HFF-Myc (cell line): Measurements from ENCODE around the gene OR52N1.
A peak's percentile ranks its signal among the peaks of the same experiment; 100 is the strongest.

ENCODE experiments used
- DNase-seq: peaks from one replicate; pipeline ENCODE4 v3.0.0-alpha.2; 2011; ENCODE audit warnings: low read depth; ENCODE audit errors: extremely low read depth
- H3K4me3 ChIP-seq: replicated peaks from 2 replicates; pipeline ENCODE4 v1.5.1; 2011; ENCODE audit warnings: low read depth, mild to moderate bottlenecking, control low read depth, low read length
- TF ChIP-seq, protein P1 (sequence below): IDR thresholded peaks from 2 replicates; pipeline ENCODE4 v1.5.1; 2012; ENCODE audit warnings: mild to moderate bottlenecking, low read depth, low read length, control low read depth; ENCODE audit errors: missing control alignments

Gene OR52N1

GRCh38 chr11:5809905-5810795 lies 19.1 kb upstream of the OR52N1 start:
- no peak for DNase-seq
- H3K4me3 ChIP-seq, result no peak overlapping the region
- TF ChIP-seq, protein P1, sequence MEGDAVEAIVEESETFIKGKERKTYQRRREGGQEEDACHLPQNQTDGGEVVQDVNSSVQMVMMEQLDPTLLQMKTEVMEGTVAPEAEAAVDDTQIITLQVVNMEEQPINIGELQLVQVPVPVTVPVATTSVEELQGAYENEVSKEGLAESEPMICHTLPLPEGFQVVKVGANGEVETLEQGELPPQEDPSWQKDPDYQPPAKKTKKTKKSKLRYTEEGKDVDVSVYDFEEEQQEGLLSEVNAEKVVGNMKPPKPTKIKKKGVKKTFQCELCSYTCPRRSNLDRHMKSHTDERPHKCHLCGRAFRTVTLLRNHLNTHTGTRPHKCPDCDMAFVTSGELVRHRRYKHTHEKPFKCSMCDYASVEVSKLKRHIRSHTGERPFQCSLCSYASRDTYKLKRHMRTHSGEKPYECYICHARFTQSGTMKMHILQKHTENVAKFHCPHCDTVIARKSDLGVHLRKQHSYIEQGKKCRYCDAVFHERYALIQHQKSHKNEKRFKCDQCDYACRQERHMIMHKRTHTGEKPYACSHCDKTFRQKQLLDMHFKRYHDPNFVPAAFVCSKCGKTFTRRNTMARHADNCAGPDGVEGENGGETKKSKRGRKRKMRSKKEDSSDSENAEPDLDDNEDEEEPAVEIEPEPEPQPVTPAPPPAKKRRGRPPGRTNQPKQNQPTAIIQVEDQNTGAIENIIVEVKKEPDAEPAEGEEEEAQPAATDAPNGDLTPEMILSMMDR, result no peak

GRCh38 chr11:5809122-5809519 lies 18.1 kb upstream of the OR52N1 start:
- TF ChIP-seq, protein P1, result no peak

DNA sequence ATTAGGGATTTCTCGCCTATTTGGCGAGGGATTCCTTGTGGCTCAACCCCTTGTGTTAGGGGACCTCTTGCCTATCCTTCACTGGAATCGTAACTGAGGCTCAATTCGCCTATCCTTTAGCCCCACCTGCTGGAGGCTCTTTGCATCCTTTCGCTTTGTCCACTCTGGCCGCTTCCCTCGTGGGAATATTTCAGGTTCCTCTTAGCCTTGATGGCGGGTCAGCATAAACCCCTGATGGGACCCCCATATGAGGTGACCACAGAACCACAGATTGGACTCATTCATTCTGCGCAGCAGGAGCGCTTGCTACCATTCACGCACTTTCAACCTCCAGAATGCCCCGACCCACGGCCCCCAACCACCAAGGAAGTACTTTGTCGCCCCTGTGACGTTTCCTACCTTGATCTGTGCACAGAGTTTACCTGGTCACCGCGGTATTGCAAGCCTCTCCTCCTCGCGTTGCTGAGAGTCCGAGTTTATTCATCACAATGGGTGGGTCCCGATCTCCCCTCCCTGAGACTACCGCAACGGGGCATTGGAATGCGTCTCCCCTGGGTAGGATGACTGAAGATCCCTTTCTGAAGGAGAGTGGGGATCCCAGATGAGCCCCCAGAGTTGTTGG lies 17.5 kb upstream of the OR52N1 start, which contains the start of gene OR52N2:
Gene OR52N2, plus strand, starts transcription at position 425 of the 622 bp plus-strand sequence. CDS start 11,412 bp downstream, outside the sequence.
- TF ChIP-seq, protein P1, result peak; percentile 78
- DNase-seq, result peak; percentile 47
- peak within 1 kb of the TSS; percentile 29 for H3K4me3 ChIP-seq

More at GRCh38 chr11:5809122-5809519, 18.1 kb upstream of the OR52N1 start:
- H3K4me3 ChIP-seq, result peak overlapping the region; percentile 29
- no peak for DNase-seq

DNA sequence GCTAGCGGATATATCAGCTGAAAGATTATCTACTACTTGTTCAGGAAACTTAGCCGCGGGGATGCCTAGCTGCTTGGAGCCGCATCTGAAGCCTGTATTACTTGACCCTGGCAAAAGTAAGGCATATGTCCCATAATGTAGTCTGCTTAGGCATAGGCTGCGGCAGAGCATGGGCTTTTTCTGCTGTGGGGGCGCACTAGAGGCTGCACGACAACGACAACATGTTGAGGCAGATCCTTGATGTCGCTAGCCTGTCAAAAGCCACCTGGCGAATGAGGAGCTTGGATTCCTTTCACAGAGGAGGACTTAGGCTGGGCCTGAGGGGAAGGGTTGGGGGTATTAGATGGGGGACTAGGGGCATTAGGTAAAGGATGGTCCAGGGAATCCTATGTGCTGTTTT lies 16.5 kb upstream of the OR52N1 start:
- TF ChIP-seq, protein P1, result no peak
- DNase-seq, result no peak
- no peak overlapping the region for H3K4me3 ChIP-seq

DNA sequence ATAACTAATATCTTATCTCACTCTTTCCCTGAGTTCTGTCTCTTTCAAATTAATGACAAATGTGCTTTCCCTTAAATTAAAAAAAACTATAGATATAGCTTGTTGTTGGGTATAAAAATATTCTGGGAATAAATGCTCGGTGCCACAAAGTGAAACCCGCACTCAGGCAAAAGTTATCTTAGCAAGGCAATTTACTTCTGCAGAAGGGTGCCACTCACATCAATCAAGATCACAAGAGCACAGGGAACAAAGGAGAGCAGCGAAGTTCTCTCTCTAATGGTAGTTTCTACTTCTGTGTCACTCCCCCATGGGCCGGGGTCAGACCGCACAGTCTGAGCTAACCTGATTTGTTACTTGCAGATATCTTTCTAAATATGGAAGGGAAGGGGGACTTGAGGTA lies 12.9 kb upstream of the OR52N1 start:
- TF ChIP-seq, protein P1, result no peak
- DNase-seq, result no peak
- no peak overlapping the region for H3K4me3 ChIP-seq

DNA sequence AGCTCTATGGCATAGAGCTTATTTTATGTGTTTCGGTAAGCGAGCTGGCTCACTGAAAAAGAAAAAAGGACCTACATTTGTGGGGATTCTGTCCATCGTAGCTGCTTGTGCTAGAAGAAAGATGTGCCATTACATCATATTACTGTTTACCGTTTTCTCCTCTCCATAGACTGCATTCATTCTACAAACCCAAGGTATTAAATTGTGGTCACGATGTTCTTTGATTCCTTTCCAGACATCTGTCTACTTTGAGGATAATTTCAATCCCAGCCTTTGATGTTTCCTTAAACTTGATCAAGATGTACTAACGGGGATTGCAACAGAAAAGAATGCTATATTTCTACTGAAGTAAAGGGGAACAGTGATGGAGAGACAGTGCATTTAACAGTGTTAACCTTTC lies 5.5 kb upstream of the OR52N1 start:
- TF ChIP-seq, protein P1, result no peak
- no peak for DNase-seq
- no peak overlapping the region for H3K4me3 ChIP-seq
